ENCODE results near the gene OR10A2.
"Not testable (repeated sequence)": the region's sequence is repeated elsewhere in the genome, so short reads cannot be mapped to it uniquely, and the experiment has no call there.

OR10A2 gene, protein sequence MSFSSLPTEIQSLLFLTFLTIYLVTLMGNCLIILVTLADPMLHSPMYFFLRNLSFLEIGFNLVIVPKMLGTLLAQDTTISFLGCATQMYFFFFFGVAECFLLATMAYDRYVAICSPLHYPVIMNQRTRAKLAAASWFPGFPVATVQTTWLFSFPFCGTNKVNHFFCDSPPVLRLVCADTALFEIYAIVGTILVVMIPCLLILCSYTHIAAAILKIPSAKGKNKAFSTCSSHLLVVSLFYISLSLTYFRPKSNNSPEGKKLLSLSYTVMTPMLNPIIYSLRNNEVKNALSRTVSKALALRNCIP

GRCh38 chr11:6862961-6863360 lies at the start of gene OR10A2:
TSS of gene OR10A2 (plus strand) at chr11:6863057. CDS start at chr11:6869755, 6,698 bp downstream.
- Mint-ChIP-seq H3K36me3 (no peaks in the 10 kb centered on the region), H3K4me1 (ENCODE audit: low read depth) (no peaks in the 10 kb centered on the region)

GRCh38 chr11:6813656-6814055 lies 49.2 kb upstream of the OR10A2 start:
- Mint-ChIP-seq H3K9me3 (ENCODE audit: low read depth) (no peaks in the 10 kb centered on the region), H3K36me3 (no peaks in the 10 kb centered on the region), H3K4me3 (no peak overlapping the region), H3K27ac (no peak overlapping the region), H3K27me3 (peaks cover 20% of the 10 kb centered on the region), H3K4me1 (ENCODE audit: low read depth) (peaks cover 2% of the 10 kb centered on the region)

More at GRCh38 chr11:6862961-6863360, at the start of gene OR10A2:
- Mint-ChIP-seq H3K27me3 (peaks cover 6% of the 10 kb centered on the region), H3K27ac (no peak within 1 kb of the TSS), H3K4me3 (no peak within 1 kb of the TSS), H3K9me3 (ENCODE audit: low read depth) (peaks cover 7% of the 10 kb centered on the region)

DNA sequence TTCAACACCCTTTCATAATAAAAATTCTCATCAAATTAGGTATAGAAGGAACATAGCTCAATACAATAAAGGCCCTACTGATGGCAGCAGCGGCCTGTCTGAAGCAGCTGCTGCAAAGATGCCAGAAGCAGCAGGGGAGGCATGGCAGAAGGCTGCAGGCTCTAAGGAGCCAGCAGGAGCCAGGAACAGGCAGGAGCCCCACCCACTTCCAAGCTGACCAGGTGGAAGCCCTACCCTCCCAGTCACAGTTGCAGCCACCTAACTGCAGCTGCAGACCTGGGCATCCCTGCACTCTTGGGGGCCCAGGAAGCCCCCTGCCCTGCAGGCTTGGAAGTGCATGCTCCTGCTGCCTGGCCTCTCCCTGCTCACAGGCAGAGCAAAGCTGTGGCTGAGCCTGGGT lies 45.2 kb upstream of the OR10A2 start:
- H3K27me3 Mint-ChIP-seq = peaks cover 19% of the 10 kb centered on the region
- no peaks in the 10 kb centered on the region for H3K36me3 Mint-ChIP-seq
- H3K9me3 Mint-ChIP-seq (ENCODE audit: low read depth) = peaks cover 5% of the 10 kb centered on the region
- H3K4me1 Mint-ChIP-seq (ENCODE audit: low read depth) = no peaks in the 10 kb centered on the region
- H3K4me3 Mint-ChIP-seq = no peak overlapping the region
- no peak overlapping the region for H3K27ac Mint-ChIP-seq

DNA sequence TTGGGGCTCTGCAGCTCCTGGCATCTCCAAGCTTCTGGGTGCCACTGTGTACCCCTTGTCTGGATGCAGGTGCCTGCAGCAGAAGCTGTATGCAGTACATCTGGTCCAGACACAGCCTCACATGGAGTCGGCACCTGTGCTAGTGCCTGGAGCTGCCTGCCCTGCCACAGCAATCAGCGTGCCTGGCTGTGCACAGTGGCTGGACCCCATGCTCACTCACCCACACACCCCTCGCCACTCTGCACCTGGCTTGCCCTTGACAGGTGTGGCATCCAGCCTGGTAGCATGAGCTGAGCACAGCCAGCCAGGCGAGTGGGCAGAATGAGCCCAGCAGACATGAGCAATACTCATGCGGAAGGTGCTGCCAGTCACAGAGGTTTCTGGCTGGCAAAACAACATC lies 43.9 kb upstream of the OR10A2 start:
- Mint-ChIP-seq H3K36me3 (no peaks in the 10 kb centered on the region), H3K27me3 (peaks cover 16% of the 10 kb centered on the region), H3K27ac (no peak overlapping the region), H3K9me3 (ENCODE audit: low read depth) (peaks cover 5% of the 10 kb centered on the region), H3K4me1 (ENCODE audit: low read depth) (no peaks in the 10 kb centered on the region), H3K4me3 (no peak overlapping the region)

DNA sequence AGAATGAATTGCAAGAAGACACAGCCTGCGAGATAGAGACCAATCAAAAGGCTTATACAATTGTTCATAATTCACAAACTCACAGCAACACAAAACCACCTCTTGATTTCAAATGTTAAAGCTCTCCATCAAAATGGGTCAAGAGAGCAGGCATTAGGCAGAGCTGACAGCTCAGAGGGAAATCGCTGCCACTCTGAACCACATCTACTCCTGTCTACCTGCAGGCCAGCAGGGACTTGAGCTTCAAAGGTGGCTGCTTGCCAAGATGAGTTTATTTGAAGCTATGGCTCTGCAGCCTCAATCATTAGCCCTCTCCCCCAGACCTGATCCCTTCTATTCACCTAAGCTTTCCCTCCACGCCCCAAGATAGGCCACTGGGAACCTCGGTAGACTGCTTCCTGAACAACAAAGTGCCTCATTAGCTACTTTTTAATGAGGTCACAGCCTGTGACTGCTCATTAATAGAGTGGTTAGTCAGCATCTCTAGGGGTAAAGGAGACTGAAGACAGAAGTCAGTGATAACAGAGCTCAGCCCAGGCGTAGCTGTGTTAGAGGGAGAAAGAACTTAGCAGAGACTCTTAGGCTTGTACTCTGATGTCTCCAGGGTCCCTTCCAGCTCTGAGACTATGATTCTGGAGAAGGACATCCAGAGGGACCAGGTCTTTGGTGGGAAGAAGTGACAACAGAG lies 38.6 kb upstream of the OR10A2 start:
- H3K36me3 Mint-ChIP-seq = no peaks in the 10 kb centered on the region
- H3K4me1 Mint-ChIP-seq (ENCODE audit: low read depth) = no peaks in the 10 kb centered on the region
- peaks cover 5% of the 10 kb centered on the region for H3K9me3 Mint-ChIP-seq (ENCODE audit: low read depth)
- peaks cover 24% of the 10 kb centered on the region for H3K27me3 Mint-ChIP-seq
- H3K27ac Mint-ChIP-seq = no peak overlapping the region
- no peak overlapping the region for H3K4me3 Mint-ChIP-seq

- Mint-ChIP-seq H3K27ac (no peak overlapping the region), H3K4me1 (ENCODE audit: low read depth) (no peaks in the 10 kb centered on the region), H3K9me3 (ENCODE audit: low read depth) (peaks cover under 1% of the 10 kb centered on the region), H3K27me3 (peaks cover 21% of the 10 kb centered on the region), H3K36me3 (no peaks in the 10 kb centered on the region), H3K4me3 (no peak overlapping the region)
Observed at GRCh38 chr11:6825231-6825744, 37.6 kb upstream of the OR10A2 start.

DNA sequence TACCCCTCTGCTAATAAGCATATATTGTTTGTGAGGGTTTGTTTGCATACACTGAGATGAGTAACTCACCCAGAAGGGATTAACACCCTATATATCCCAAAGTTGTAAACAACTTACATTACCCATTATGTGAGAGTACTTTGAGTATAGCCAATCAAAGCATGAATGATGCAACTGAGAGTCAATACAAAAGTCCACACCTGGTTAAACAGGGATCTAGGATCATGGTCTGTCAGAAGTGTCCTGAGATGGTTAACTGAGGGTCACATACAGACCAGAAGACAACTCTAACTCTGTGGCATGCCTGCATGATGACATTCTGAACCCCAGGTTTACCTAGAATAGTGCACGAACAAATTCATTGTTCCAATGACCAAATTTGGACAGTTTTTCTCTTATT lies 34.8 kb upstream of the OR10A2 start:
- no peaks in the 10 kb centered on the region for H3K9me3 Mint-ChIP-seq (ENCODE audit: low read depth)
- H3K4me1 Mint-ChIP-seq (ENCODE audit: low read depth) = no peaks in the 10 kb centered on the region
- H3K36me3 Mint-ChIP-seq = no peaks in the 10 kb centered on the region
- no peak overlapping the region for H3K27ac Mint-ChIP-seq
- H3K27me3 Mint-ChIP-seq = peaks cover 17% of the 10 kb centered on the region
- H3K4me3 Mint-ChIP-seq = no peak overlapping the region

DNA sequence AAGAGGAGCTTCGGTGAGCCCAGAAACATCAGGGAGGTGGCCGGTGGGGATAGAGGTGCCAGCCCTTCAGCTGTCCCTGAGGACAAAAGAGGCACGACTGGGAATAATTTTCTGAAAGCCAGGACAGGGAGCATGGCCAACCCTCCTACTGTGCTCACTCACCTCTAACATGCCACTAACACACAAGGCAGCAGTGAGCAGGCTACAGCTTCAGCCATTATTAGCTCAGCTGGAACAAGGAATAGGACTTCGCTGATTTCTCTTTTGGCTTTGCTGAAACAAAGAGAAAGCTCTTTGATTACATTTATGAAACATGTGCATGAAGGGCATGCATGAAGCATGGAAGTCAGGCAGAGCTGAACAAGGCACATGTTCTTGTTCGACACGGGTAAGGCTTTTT lies 29.5 kb upstream of the OR10A2 start:
- no peak overlapping the region for H3K27ac Mint-ChIP-seq
- H3K36me3 Mint-ChIP-seq = no peaks in the 10 kb centered on the region
- no peak overlapping the region for H3K4me3 Mint-ChIP-seq
- no peaks in the 10 kb centered on the region for H3K4me1 Mint-ChIP-seq (ENCODE audit: low read depth)
- no peaks in the 10 kb centered on the region for H3K9me3 Mint-ChIP-seq (ENCODE audit: low read depth)
- H3K27me3 Mint-ChIP-seq = peaks cover 13% of the 10 kb centered on the region

- H3K4me1 Mint-ChIP-seq (ENCODE audit: low read depth) = no peaks in the 10 kb centered on the region
- no peaks in the 10 kb centered on the region for H3K9me3 Mint-ChIP-seq (ENCODE audit: low read depth)
- peaks cover 10% of the 10 kb centered on the region for H3K27me3 Mint-ChIP-seq
- no peak overlapping the region for H3K27ac Mint-ChIP-seq
- H3K36me3 Mint-ChIP-seq = no peaks in the 10 kb centered on the region
- no peak overlapping the region for H3K4me3 Mint-ChIP-seq
Observed at GRCh38 chr11:6834021-6834420, 28.8 kb upstream of the OR10A2 start.

DNA sequence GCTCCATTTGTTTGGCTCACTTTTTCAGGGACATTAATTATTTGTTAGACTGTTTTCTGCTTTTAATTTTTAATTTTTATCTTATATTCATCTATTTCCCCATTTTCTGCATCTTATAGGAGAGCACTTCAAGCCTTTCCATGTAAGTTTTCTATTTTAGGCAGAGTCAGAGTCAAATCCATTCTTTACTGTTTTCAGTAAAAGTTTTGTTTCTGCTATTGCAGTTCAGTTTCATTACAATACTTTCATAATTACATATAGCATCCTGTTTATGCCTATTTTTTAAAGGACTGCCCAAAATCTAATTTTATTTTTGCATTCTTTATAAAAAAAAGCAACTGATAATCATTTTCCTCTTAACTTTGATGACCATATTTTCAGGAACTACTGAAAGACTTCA lies 21.2 kb upstream of the OR10A2 start:
- no peaks in the 10 kb centered on the region for H3K9me3 Mint-ChIP-seq (ENCODE audit: low read depth)
- H3K36me3 Mint-ChIP-seq = no peaks in the 10 kb centered on the region
- peaks cover 16% of the 10 kb centered on the region for H3K27me3 Mint-ChIP-seq
- no peak overlapping the region for H3K27ac Mint-ChIP-seq
- H3K4me3 Mint-ChIP-seq = no peak overlapping the region
- H3K4me1 Mint-ChIP-seq (ENCODE audit: low read depth) = no peaks in the 10 kb centered on the region

- no peak overlapping the region for H3K4me3 Mint-ChIP-seq
- H3K27me3 Mint-ChIP-seq = peaks cover 22% of the 10 kb centered on the region
- H3K9me3 Mint-ChIP-seq (ENCODE audit: low read depth) = no peaks in the 10 kb centered on the region
- no peaks in the 10 kb centered on the region for H3K4me1 Mint-ChIP-seq (ENCODE audit: low read depth)
- H3K36me3 Mint-ChIP-seq = no peaks in the 10 kb centered on the region
- no peak overlapping the region for H3K27ac Mint-ChIP-seq
Observed at GRCh38 chr11:6843670-6844069, 19.2 kb upstream of the OR10A2 start.

- Mint-ChIP-seq H3K9me3 (ENCODE audit: low read depth) (no peaks in the 10 kb centered on the region), H3K27ac (no peak overlapping the region), H3K36me3 (no peaks in the 10 kb centered on the region), H3K27me3 (peaks cover 24% of the 10 kb centered on the region), H3K4me1 (ENCODE audit: low read depth) (no peaks in the 10 kb centered on the region), H3K4me3 (no peak overlapping the region)
Observed at GRCh38 chr11:6844356-6844755, 18.5 kb upstream of the OR10A2 start.

DNA sequence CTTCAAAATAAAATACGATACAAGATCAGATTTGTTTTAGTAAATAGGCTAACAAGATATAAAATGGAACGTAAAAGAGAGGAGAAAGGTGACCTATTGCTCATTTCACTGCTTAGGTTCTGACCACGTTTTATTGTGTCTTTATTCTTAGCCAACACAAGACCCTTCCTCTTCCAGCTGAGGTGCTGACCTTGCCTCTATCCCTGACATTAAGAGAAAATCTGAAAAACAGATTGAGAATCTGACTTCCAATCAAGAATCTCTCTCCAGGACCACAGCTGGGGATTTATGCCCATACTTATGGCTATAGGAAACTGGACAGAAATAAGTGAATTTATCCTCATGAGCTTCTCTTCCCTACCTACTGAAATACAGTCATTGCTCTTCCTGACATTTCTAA lies 17.5 kb upstream of the OR10A2 start, which contains the start of gene OR10A5:
TSS of gene OR10A5 (plus strand) at position 301 of the 400 bp plus-strand sequence. CDS start at position 301, 0 bp downstream.
- H3K27ac Mint-ChIP-seq = no peak within 1 kb of the TSS
- peaks cover 26% of the 10 kb centered on the region for H3K27me3 Mint-ChIP-seq
- H3K4me1 Mint-ChIP-seq (ENCODE audit: low read depth) = no peaks in the 10 kb centered on the region
- H3K36me3 Mint-ChIP-seq = peaks cover 2% of the 10 kb centered on the region
- H3K4me3 Mint-ChIP-seq = no peak within 1 kb of the TSS
- peaks cover 2% of the 10 kb centered on the region for H3K9me3 Mint-ChIP-seq (ENCODE audit: low read depth)

GRCh38 chr11:6850526-6850925 lies 12.3 kb upstream of the OR10A2 start:
- Mint-ChIP-seq H3K27ac (no peak overlapping the region), H3K27me3 (peaks cover 26% of the 10 kb centered on the region), H3K36me3 (peaks cover 6% of the 10 kb centered on the region), H3K4me3 (no peak overlapping the region), H3K9me3 (ENCODE audit: low read depth) (peaks cover 15% of the 10 kb centered on the region), H3K4me1 (ENCODE audit: low read depth) (no peaks in the 10 kb centered on the region)

GRCh38 chr11:6854801-6855200 lies 8.1 kb upstream of the OR10A2 start:
- peaks cover 21% of the 10 kb centered on the region for H3K9me3 Mint-ChIP-seq (ENCODE audit: low read depth)

More at GRCh38 chr11:6854801-6855200, 8.1 kb upstream of the OR10A2 start:
- H3K4me1 Mint-ChIP-seq (ENCODE audit: low read depth); H3K27ac Mint-ChIP-seq; H3K4me3 Mint-ChIP-seq; H3K36me3 Mint-ChIP-seq: not testable (repeated sequence)
- peaks cover 18% of the 10 kb centered on the region for H3K27me3 Mint-ChIP-seq
